H9 (cell line): Measurements from ENCODE around the gene CDKAL1. TPM values are rescaled to one million over a fixed set of nuclear protein-coding genes. Genes with fewer than 3 reads are reported as not detected.

ENCODE experiments used
- DNase-seq: peaks from one replicate; pipeline ENCODE4 v3.0.0-alpha.2; 2017
- H2AFZ ChIP-seq: one replicate; pipeline ENCODE4 v1.6.1; 2013; ENCODE audit warnings: mild to moderate bottlenecking, low read length, control low read depth, moderate library complexity
- H2AK5ac ChIP-seq: 2 replicates; pipeline ENCODE4 v1.6.1; 2013; ENCODE audit warnings: low read length, control low read depth, mixed read lengths; ENCODE audit not compliant: insufficient read length
- H2BK120ac ChIP-seq: one replicate; pipeline ENCODE4 v1.6.1; 2013; ENCODE audit warnings: low read depth, mild to moderate bottlenecking, low read length, control low read depth, inconsistent platforms; ENCODE audit not compliant: poor library complexity, severe bottlenecking
- H2BK12ac ChIP-seq: 2 replicates; pipeline ENCODE4 v1.6.1; 2013; ENCODE audit warnings: low read length, control low read depth, mixed read lengths, low read depth; ENCODE audit not compliant: insufficient read length
- H2BK15ac ChIP-seq: 2 replicates; pipeline ENCODE4 v1.6.1; 2013; ENCODE audit warnings: low read depth, low read length, control low read depth
- H2BK20ac ChIP-seq: one replicate; pipeline ENCODE4 v1.6.1; 2013; ENCODE audit warnings: low read depth, mild to moderate bottlenecking, low read length, control low read depth, inconsistent platforms; ENCODE audit not compliant: poor library complexity, severe bottlenecking
- H2BK5ac ChIP-seq: 2 replicates; pipeline ENCODE4 v1.6.1; 2013; ENCODE audit warnings: low read length, control low read depth, mixed read lengths; ENCODE audit not compliant: insufficient read length
- H3K14ac ChIP-seq: 2 replicates; pipeline ENCODE4 v1.6.1; 2013; ENCODE audit warnings: low read length, control low read depth; ENCODE audit not compliant: insufficient read depth
- H3K18ac ChIP-seq: 2 replicates; pipeline ENCODE4 v1.6.1; 2013; ENCODE audit warnings: low read depth, mild to moderate bottlenecking, mixed read lengths, low read length, control low read depth; ENCODE audit not compliant: insufficient read length
- H3K23ac ChIP-seq: 2 replicates; pipeline ENCODE4 v1.6.1; 2013; ENCODE audit warnings: low read length, control low read depth, mixed read lengths, low read depth; ENCODE audit not compliant: insufficient read length
- H3K23me2 ChIP-seq: 2 replicates; pipeline ENCODE4 v1.6.1; 2013; ENCODE audit warnings: low read depth, mild to moderate bottlenecking, mixed read lengths, low read length, control low read depth; ENCODE audit not compliant: insufficient read length, poor library complexity, severe bottlenecking
- H3K27ac ChIP-seq: 2 replicates; pipeline ENCODE4 v1.5.1; 2013; ENCODE audit warnings: low read length, control low read depth, mixed read lengths, low read depth; ENCODE audit not compliant: insufficient read length
- H3K27me3 ChIP-seq: 2 replicates; pipeline ENCODE4 v1.6.1; 2013; ENCODE audit warnings: low read length, control low read depth, inconsistent platforms; ENCODE audit not compliant: insufficient read depth
- H3K4ac ChIP-seq: 2 replicates; pipeline ENCODE4 v1.6.1; 2013; ENCODE audit warnings: low read depth, mild to moderate bottlenecking, control low read depth, inconsistent platforms, low read length, moderate library complexity
- H3K4me1 ChIP-seq: 2 replicates; pipeline ENCODE4 v1.6.1; 2013; ENCODE audit warnings: low read length, control low read depth, inconsistent platforms; ENCODE audit not compliant: insufficient read depth
- H3K4me2 ChIP-seq: 2 replicates; pipeline ENCODE4 v1.6.1; 2013; ENCODE audit warnings: low read length, control low read depth, mixed read lengths; ENCODE audit not compliant: insufficient read length, insufficient read depth
- H3K56ac ChIP-seq: 2 replicates; pipeline ENCODE4 v1.6.1; 2013; ENCODE audit warnings: low read depth, mild to moderate bottlenecking, mixed read lengths, low read length, control low read depth; ENCODE audit not compliant: insufficient read length
- H3K79me1 ChIP-seq: 2 replicates; pipeline ENCODE4 v1.6.1; 2013; ENCODE audit warnings: low read depth, mild to moderate bottlenecking, moderate library complexity, low read length, control low read depth, inconsistent platforms; ENCODE audit not compliant: insufficient read depth, poor library complexity, severe bottlenecking
- H3K79me2 ChIP-seq: 2 replicates; pipeline ENCODE4 v1.6.1; 2013; ENCODE audit warnings: low read length, control low read depth, inconsistent platforms; ENCODE audit not compliant: insufficient read depth
- H3K9ac ChIP-seq: 2 replicates; pipeline ENCODE4 v1.6.1; 2013; ENCODE audit warnings: low read length, control low read depth, mixed read lengths; ENCODE audit not compliant: insufficient read length; ENCODE audit errors: extremely low read depth
- H3K9me3 ChIP-seq: one replicate; pipeline ENCODE4 v1.6.1; 2013; ENCODE audit warnings: low read depth, low read length, inconsistent platforms; ENCODE audit not compliant: control insufficient read depth
- H3T11ph ChIP-seq: one replicate; pipeline ENCODE4 v1.6.1; 2013; ENCODE audit warnings: mild to moderate bottlenecking, low read length, control low read depth, inconsistent platforms
- H4K20me1 ChIP-seq: one replicate; pipeline ENCODE4 v1.6.1; 2013; ENCODE audit not compliant: control insufficient read depth, insufficient read length, insufficient read depth
- H4K5ac ChIP-seq: 2 replicates; pipeline ENCODE4 v1.6.1; 2013; ENCODE audit warnings: low read depth, mild to moderate bottlenecking, mixed read lengths, low read length, control low read depth; ENCODE audit not compliant: insufficient read length
- H4K8ac ChIP-seq: replicated peaks from 2 replicates; pipeline ENCODE4 v1.6.1; 2013; ENCODE audit warnings: low read length, control low read depth, mixed read lengths, low read depth; ENCODE audit not compliant: insufficient read length
- H4K91ac ChIP-seq: 2 replicates; pipeline ENCODE4 v1.6.1; 2013; ENCODE audit warnings: low read depth, mild to moderate bottlenecking, moderate library complexity, mixed read lengths, low read length, control low read depth; ENCODE audit not compliant: insufficient read length
- H3K27ac Mint-ChIP-seq, 3 experiments: 2 replicates in 2 of 3; 3 replicates in 1 of 3; pipeline ENCODE4 v1.8.0; 2020 to 2021; ENCODE audit warnings: mixed read lengths in 3 of 3, mild to moderate bottlenecking in 1 of 3, moderate library complexity in 1 of 3
- H3K27me3 Mint-ChIP-seq: 2 replicates; pipeline ENCODE4 v1.8.0; 2021; ENCODE audit warnings: low read depth, mild to moderate bottlenecking, moderate library complexity, mixed read lengths
- H3K36me3 Mint-ChIP-seq, 3 experiments: 2 replicates in 2 of 3; 3 replicates in 1 of 3; pipeline ENCODE4 v1.8.0; 2020 to 2021; ENCODE audit warnings: low read depth in 3 of 3, mixed read lengths in 3 of 3; ENCODE audit not compliant: insufficient read depth in 1 of 3
- H3K4me1 Mint-ChIP-seq, 2 experiments: 2 replicates each; pipeline ENCODE4 v1.8.0; 2020; ENCODE audit warnings: mixed read lengths in 2 of 2
- H3K4me3 Mint-ChIP-seq, 2 experiments: 2 replicates in 1 of 2; 3 replicates in 1 of 2; pipeline ENCODE4 v1.8.0; 2020 to 2021; ENCODE audit warnings: mild to moderate bottlenecking in 2 of 2, mixed read lengths in 2 of 2, moderate library complexity in 1 of 2
- H3K9me3 Mint-ChIP-seq, 2 experiments: 2 replicates in 1 of 2; 3 replicates in 1 of 2; pipeline ENCODE4 v1.8.0; 2020; ENCODE audit warnings: mild to moderate bottlenecking in 2 of 2, mixed read lengths in 2 of 2, moderate library complexity in 1 of 2
- WGBS: extraction: QIAGEN DNeasy Blood & Tissue Kit; methylation state at CpG from one replicate; pipeline ENCODE4 v1.1.7; 2013; ENCODE audit warnings: missing lambda C conversion rate, low lambda C conversion rate, mixed read lengths; ENCODE audit not compliant: insufficient read length; ENCODE audit errors: extremely low coverage; 5-methylcytosine and 5-hydroxymethylcytosine counted together
- total RNA-seq: library from RNA; stranded (reverse); gene quantifications from 2 replicates; pipeline ENCODE4 v1.2.1, GENCODE V29; 2021
- TF ChIP-seq, protein P1 (sequence below): fragments of 200-600 bp; sonication (generic); conservative IDR thresholded peaks from 3 replicates; pipeline ENCODE4 v1.8.0; 2021; ENCODE audit warnings: antibody characterized with exemption, mild to moderate bottlenecking

Gene CDKAL1
- total RNA-seq, 1 experiment from 2014 or later, result 23.0 TPM

DNA sequence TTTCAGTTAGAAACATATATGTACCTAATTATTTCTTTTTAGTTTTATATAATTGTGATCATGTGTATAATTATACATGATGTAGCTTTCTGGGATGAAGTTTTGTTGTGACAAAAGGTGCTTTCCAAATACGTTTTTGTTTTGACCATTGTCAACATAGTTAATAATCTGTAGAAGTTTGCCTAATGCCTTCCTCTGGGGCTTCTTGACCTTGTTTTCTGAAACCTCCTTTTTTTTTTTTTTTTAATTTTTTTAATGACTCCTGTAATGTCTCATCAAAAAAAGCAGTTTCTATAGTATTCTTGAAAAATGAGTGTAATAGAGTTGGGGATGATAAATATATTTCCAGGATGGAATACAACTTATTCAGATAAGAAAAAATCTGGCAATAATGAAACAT lies 624.6 kb downstream of the CDKAL1 start:
- Histone ChIP-seq H3K23me2 (no peaks in the 10 kb centered on the region), H2BK120ac (no peak overlapping the region), H4K5ac (no peak overlapping the region), H2BK12ac (no peak overlapping the region), H3K27ac (no peak overlapping the region), H3K18ac (no peak overlapping the region), H2AFZ (no peak overlapping the region), H3K56ac (no peak overlapping the region), H3K9me3 (no peaks in the 10 kb centered on the region), H4K91ac (no peak overlapping the region), H4K20me1 (no peaks in the 10 kb centered on the region), H3K27me3 (no peaks in the 10 kb centered on the region), H3T11ph (no peak overlapping the region), H4K8ac (no peak overlapping the region), H3K4me1 (0 out of 2 replicates have a peak, but pooled peaks cover 3% of the 10 kb centered on the region), H3K79me1 (no peaks in the 10 kb centered on the region), H3K4me2 (no peak overlapping the region), H2BK15ac (no peak overlapping the region), H2BK5ac (no peak overlapping the region), H3K9ac (no peak overlapping the region), H2AK5ac (no peak overlapping the region), H3K14ac (no peak overlapping the region), H2BK20ac (no peak overlapping the region), H3K23ac (no peak overlapping the region), H3K4ac (no peak overlapping the region), H3K79me2 (no peaks in the 10 kb centered on the region)
- TF ChIP-seq, protein P1, sequence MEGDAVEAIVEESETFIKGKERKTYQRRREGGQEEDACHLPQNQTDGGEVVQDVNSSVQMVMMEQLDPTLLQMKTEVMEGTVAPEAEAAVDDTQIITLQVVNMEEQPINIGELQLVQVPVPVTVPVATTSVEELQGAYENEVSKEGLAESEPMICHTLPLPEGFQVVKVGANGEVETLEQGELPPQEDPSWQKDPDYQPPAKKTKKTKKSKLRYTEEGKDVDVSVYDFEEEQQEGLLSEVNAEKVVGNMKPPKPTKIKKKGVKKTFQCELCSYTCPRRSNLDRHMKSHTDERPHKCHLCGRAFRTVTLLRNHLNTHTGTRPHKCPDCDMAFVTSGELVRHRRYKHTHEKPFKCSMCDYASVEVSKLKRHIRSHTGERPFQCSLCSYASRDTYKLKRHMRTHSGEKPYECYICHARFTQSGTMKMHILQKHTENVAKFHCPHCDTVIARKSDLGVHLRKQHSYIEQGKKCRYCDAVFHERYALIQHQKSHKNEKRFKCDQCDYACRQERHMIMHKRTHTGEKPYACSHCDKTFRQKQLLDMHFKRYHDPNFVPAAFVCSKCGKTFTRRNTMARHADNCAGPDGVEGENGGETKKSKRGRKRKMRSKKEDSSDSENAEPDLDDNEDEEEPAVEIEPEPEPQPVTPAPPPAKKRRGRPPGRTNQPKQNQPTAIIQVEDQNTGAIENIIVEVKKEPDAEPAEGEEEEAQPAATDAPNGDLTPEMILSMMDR, result no peak
- Mint-ChIP-seq H3K4me3 (no peak overlapping the region), H3K36me3 (no peaks in the 10 kb centered on the region), H3K4me1 (peaks cover 18 to 24% of the 10 kb centered on the region in 2 experiments), H3K9me3 (no peaks in the 10 kb centered on the region), H3K27ac (no peak overlapping the region), H3K27me3 (no peaks in the 10 kb centered on the region)
- WGBS, result no CpG with 5 or more reads among the region's 1 CpG
- DNase-seq, result no peak
